WTC11 (cell line): Measurements from ENCODE around the gene TCEAL5. TPM values are rescaled to one million over a fixed set of nuclear protein-coding genes. Genes with fewer than 3 reads are reported as not detected.

ENCODE experiments used
- ATAC-seq: fragments of 200-7000 bp; cut with Tn5 transposase; 2 replicates; pipeline ENCODE4 v1.10.0; 2021; ENCODE audit warnings: mild to moderate bottlenecking, moderate library complexity
- CTCF ChIA-PET: fragments of 300-600 bp; sonication (Branson Sonifier 250); formaldehyde crosslinking; loops from one replicate; lab custom pipeline; 2021; ENCODE audit warnings: antibody characterized with exemption; lab: Charles Lee
- POLR2A ChIA-PET: fragments of 350-600 bp; sonication (Branson Sonifier 250); formaldehyde crosslinking; loops from one replicate; lab custom pipeline; 2021; ENCODE audit warnings: antibody characterized with exemption; lab: Charles Lee
- DNase-seq: peaks from one replicate; pipeline ENCODE4 v3.0.0; 2021; ENCODE audit warnings: low spot score
- H3K27ac Mint-ChIP-seq: 2 replicates; pipeline ENCODE4 v1.8.0; 2021; ENCODE audit warnings: mixed read lengths
- H3K27me3 Mint-ChIP-seq: 2 replicates; pipeline ENCODE4 v1.8.0; 2021; ENCODE audit warnings: low read depth, mild to moderate bottlenecking, moderate library complexity, mixed read lengths
- H3K36me3 Mint-ChIP-seq: 2 replicates; pipeline ENCODE4 v1.8.0; 2021; ENCODE audit warnings: mixed read lengths
- H3K4me1 Mint-ChIP-seq: 2 replicates; pipeline ENCODE4 v1.8.0; 2022; ENCODE audit warnings: mixed read lengths
- H3K4me3 Mint-ChIP-seq: 2 replicates; pipeline ENCODE4 v1.8.0; 2021; ENCODE audit warnings: mild to moderate bottlenecking, moderate library complexity, mixed read lengths
- H3K9me3 Mint-ChIP-seq: 2 replicates; pipeline ENCODE4 v1.8.0; 2021; ENCODE audit warnings: mixed read lengths
- AR ChIP-seq: fragments of 250-450 bp; sonication (Bioruptor Pico); IDR thresholded peaks from 2 replicates; pipeline ENCODE4 v1.9.0; 2021; ENCODE audit warnings: mild to moderate bottlenecking
- ATF1 ChIP-seq: sonication (generic); formaldehyde crosslinking; IDR thresholded peaks from 2 replicates; pipeline ENCODE4 v1.8.1; 2023; ENCODE audit warnings: mild to moderate bottlenecking, moderate library complexity, missing genetic modification reagents
- CDX4 ChIP-seq: fragments of 250-450 bp; sonication (Bioruptor Pico); IDR thresholded peaks from 2 replicates; pipeline ENCODE4 v1.9.0; 2021; ENCODE audit warnings: moderate library complexity, mild to moderate bottlenecking, inconsistent platforms, borderline replicate concordance
- E2F1 ChIP-seq: sonication (generic); formaldehyde crosslinking; IDR thresholded peaks from 2 replicates; pipeline ENCODE4 v1.8.0; 2022; ENCODE audit warnings: mild to moderate bottlenecking, missing genetic modification reagents
- EMX1 ChIP-seq: fragments of 250-450 bp; sonication (Bioruptor Pico); IDR thresholded peaks from 2 replicates; pipeline ENCODE4 v1.8.0; 2021; ENCODE audit warnings: mild to moderate bottlenecking
- ETV6 ChIP-seq: sonication (generic); formaldehyde crosslinking; IDR thresholded peaks from 2 replicates; pipeline ENCODE4 v1.8.1; 2022; ENCODE audit warnings: mild to moderate bottlenecking, missing genetic modification reagents
- FOXP1 ChIP-seq: sonication (generic); formaldehyde crosslinking; IDR thresholded peaks from 2 replicates; pipeline ENCODE4 v1.8.0; 2022; ENCODE audit warnings: missing genetic modification reagents, mild to moderate bottlenecking, moderate library complexity, borderline replicate concordance
- GTF2I ChIP-seq: fragments of 250-450 bp; sonication (Bioruptor Pico); conservative IDR thresholded peaks from 2 replicates; pipeline ENCODE4 v1.4.0; 2021; ENCODE audit warnings: mild to moderate bottlenecking
- KAT7 ChIP-seq: sonication (generic); formaldehyde crosslinking; IDR thresholded peaks from 2 replicates; pipeline ENCODE4 v1.8.1; 2023; ENCODE audit warnings: missing genetic modification reagents, mild to moderate bottlenecking, borderline replicate concordance
- MAX ChIP-seq: sonication (generic); formaldehyde crosslinking; IDR thresholded peaks from 2 replicates; pipeline ENCODE4 v1.8.0; 2022; ENCODE audit warnings: mild to moderate bottlenecking, missing genetic modification reagents
- NFYB ChIP-seq: sonication (generic); formaldehyde crosslinking; conservative IDR thresholded peaks from 2 replicates; pipeline ENCODE4 v1.8.0; 2022; ENCODE audit warnings: low read depth, missing genetic modification reagents
- OVOL2 ChIP-seq: fragments of 250-450 bp; sonication (Bioruptor Pico); IDR thresholded peaks from 2 replicates; pipeline ENCODE4 v1.9.0; 2021; ENCODE audit warnings: mild to moderate bottlenecking, borderline replicate concordance
- PRRX2 ChIP-seq: fragments of 250-450 bp; sonication (Bioruptor Pico); IDR thresholded peaks from 2 replicates; pipeline ENCODE4 v1.8.0; 2021; ENCODE audit warnings: mild to moderate bottlenecking
- TEAD4 ChIP-seq: sonication (generic); formaldehyde crosslinking; IDR thresholded peaks from 2 replicates; pipeline ENCODE4 v1.8.0; 2022; ENCODE audit warnings: mild to moderate bottlenecking, missing genetic modification reagents
- USF2 ChIP-seq: sonication (generic); formaldehyde crosslinking; IDR thresholded peaks from 2 replicates; pipeline ENCODE4 v1.8.1; 2023; ENCODE audit warnings: mild to moderate bottlenecking, missing genetic modification reagents, moderate library complexity
- ZBTB21 ChIP-seq: sonication (generic); formaldehyde crosslinking; IDR thresholded peaks from 2 replicates; pipeline ENCODE4 v1.8.1; 2023; ENCODE audit warnings: mild to moderate bottlenecking, missing genetic modification reagents, borderline replicate concordance
- ZNF396 ChIP-seq: fragments of 250-450 bp; sonication (Bioruptor Pico); IDR thresholded peaks from 2 replicates; pipeline ENCODE4 v1.8.0; 2021; ENCODE audit warnings: mild to moderate bottlenecking, moderate library complexity, borderline replicate concordance
- ZNF423 ChIP-seq: fragments of 250-450 bp; sonication (Bioruptor Pico); IDR thresholded peaks from 2 replicates; pipeline ENCODE4 v2.1.2; 2022; ENCODE audit warnings: mild to moderate bottlenecking, moderate library complexity
- ZNF532 ChIP-seq: fragments of 250-450 bp; sonication (Bioruptor Pico); IDR thresholded peaks from 2 replicates; pipeline ENCODE4 v1.9.0; 2021; ENCODE audit warnings: mild to moderate bottlenecking, borderline replicate concordance
- ZNF671 ChIP-seq: fragments of 250-450 bp; sonication (Bioruptor Pico); IDR thresholded peaks from 2 replicates; pipeline ENCODE4 v1.8.0; 2021; ENCODE audit warnings: mild to moderate bottlenecking
- total RNA-seq: library from RNA; stranded (reverse); gene quantifications from 3 replicates; pipeline ENCODE4 v1.2.3, GENCODE V29; 2021

Gene TCEAL5
- total RNA-seq, 1 experiment from 2014 or later, result 3.5 TPM

- H3K4me3 Mint-ChIP-seq, result no peak overlapping the region
- H3K36me3 Mint-ChIP-seq, result peaks cover 7% of the 10 kb centered on the region
- H3K27ac Mint-ChIP-seq, result no peak overlapping the region
- peaks cover 2% of the 10 kb centered on the region; the same call in 1 of the 2 replicates for H3K27me3 Mint-ChIP-seq
- ATAC-seq, result no peak
- TF ChIP-seq ETV6 (CRISPR knock-in tag), result no peak
- TF ChIP-seq ZBTB21 (CRISPR knock-in tag), result no peak
- no peak for TF ChIP-seq ATF1
- no peak for TF ChIP-seq FOXP1
- TF ChIP-seq PRRX2 (CRISPR knock-in tag), result no peak
- no peak for TF ChIP-seq E2F1 (CRISPR knock-in tag)
- TF ChIP-seq ZNF671, result no peak
- TF ChIP-seq AR, result no peak
- no peak for TF ChIP-seq ZNF532 (CRISPR knock-in tag)
- no peak for TF ChIP-seq NFYB (CRISPR knock-in tag)
- TF ChIP-seq KAT7, result no peak
- no peak for TF ChIP-seq TEAD4
- no peak for TF ChIP-seq EMX1
- no peak for TF ChIP-seq ZNF423 (CRISPR knock-in tag)
- TF ChIP-seq USF2 (CRISPR knock-in tag), result no peak
- no peak for TF ChIP-seq CDX4
- TF ChIP-seq OVOL2 (CRISPR knock-in tag), result no peak
- TF ChIP-seq GTF2I (CRISPR knock-in tag), result no peak
- no peak for TF ChIP-seq ZNF396 (CRISPR knock-in tag)
- no peak for TF ChIP-seq MAX
- ChIA-PET POLR2A (no interaction called here), CTCF (no interaction called here)
- H3K9me3 Mint-ChIP-seq, result no peaks in the 10 kb centered on the region
- H3K4me1 Mint-ChIP-seq, result peaks cover 25% of the 10 kb centered on the region
- DNase-seq, result no peak
Measured at GRCh38 chrX:103256651-103257050, 19.9 kb downstream of the TCEAL5 start.
